ENCODE measurements around the gene APBA2.
A peak's percentile ranks its signal among the peaks of the same experiment; 100 is the strongest.
"Not testable (repeated sequence)": the region's sequence is repeated elsewhere in the genome, so short reads cannot be mapped to it uniquely, and the experiment has no call there.

Gene APBA2

GRCh38 chr15:29035336-29036285 lies 149.8 kb downstream of the APBA2 start:
- DNase-seq (ENCODE audit: low spot score) = no peak

- no peak for DNase-seq (ENCODE audit: low spot score)
Measured at GRCh38 chr15:29037997-29038705, 152.4 kb downstream of the APBA2 start.

GRCh38 chr15:29039466-29040369 lies 153.9 kb downstream of the APBA2 start:
- no peak for DNase-seq (ENCODE audit: low spot score)

DNA sequence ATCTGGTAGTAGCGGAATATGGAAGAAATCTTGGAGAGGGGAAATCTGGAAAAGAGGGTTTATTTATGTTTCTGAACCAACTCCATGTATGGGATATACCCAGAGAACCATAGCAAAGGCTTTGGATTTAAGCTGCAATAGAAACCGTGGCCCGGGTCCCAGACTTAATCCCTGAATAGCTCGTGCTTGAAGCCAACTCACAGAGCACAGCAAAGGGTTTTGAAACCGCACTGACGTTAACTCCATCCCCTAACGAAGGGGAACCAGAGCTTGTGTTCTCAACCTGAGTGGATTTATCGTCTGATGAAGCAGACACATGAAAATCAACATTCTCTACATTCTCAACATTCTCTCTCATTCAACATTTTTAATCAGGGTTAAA lies 154.6 kb downstream of the APBA2 start:
- DNase-seq (ENCODE audit: low spot score) = no peak

- DNase-seq (ENCODE audit: low spot score) = peak; percentile 42
Measured at GRCh38 chr15:29043736-29044502, 158.1 kb downstream of the APBA2 start.

- no peak for DNase-seq (ENCODE audit: low spot score)
Measured at GRCh38 chr15:29044503-29044901, 158.7 kb downstream of the APBA2 start.

DNA sequence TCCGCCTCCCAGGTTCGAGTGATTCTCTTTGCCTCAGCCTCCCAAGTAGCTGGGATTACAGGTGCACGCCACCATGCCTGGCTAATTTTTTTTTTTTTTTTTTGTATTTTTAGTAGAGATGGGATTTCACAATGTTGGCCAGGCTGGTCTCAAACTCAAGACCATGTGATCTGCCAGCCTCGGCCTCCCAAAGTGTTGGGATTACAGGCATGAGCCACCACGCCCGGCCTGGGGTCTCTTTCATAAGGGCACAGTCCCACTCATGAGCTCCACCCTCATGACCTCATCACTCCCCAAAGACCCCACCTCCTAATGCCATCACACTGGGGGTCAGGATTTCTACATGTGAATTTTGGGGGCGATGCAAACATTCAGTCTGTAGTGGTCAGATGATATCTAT lies 159.4 kb downstream of the APBA2 start:
- not testable (repeated sequence) for DNase-seq (ENCODE audit: low spot score)

- DNase-seq (ENCODE audit: low spot score) = peak; percentile 78
Measured at GRCh38 chr15:29045717-29046116, 159.9 kb downstream of the APBA2 start.

GRCh38 chr15:29046281-29046810 lies 160.6 kb downstream of the APBA2 start:
- no peak for DNase-seq (ENCODE audit: low spot score)

- DNase-seq (ENCODE audit: low spot score) = no peak
Measured at GRCh38 chr15:29046977-29047376, 161.2 kb downstream of the APBA2 start.

DNA sequence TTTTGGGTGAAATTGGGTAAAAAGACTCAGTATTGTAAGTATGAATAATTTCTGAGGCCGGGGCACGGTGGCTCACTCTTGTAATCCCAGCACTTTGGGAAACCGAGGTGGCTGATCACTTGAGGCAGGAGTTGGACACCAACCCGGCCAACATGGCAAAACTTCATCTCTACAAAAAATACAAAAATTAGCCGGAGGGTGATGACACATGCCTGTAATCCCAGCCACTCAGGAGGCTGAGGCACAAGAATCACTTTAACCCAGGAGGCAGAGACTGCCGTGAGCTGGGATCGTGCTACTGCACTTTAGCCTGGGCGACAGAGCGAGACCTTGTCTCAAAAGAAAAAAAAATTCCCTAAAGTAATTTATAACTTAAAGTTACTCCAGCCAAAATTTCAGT lies 162.2 kb downstream of the APBA2 start:
- no peak for DNase-seq (ENCODE audit: low spot score)

GRCh38 chr15:29050870-29051269 lies 165.1 kb downstream of the APBA2 start:
- DNase-seq (ENCODE audit: low spot score) = peak; percentile 57

DNA sequence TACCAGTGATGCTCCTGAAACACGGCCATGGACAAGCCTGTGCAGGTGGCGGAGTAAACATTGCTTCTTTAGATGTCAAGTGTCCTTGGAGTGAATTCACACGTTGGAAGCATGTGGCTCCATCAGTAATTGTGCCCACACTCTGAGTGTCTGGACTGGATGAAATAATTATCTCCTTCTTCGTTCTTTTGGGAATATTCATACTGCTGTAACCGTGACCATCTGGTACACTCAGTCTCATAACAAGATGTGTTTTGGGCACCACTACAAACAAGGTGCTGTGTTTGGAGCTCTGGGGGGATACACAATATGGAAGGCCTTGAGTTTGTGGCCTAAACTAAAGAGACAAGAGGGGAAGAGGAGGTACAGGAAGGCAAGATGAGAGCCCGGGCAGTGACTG lies 165.6 kb downstream of the APBA2 start:
- DNase-seq (ENCODE audit: low spot score) = no peak

DNA sequence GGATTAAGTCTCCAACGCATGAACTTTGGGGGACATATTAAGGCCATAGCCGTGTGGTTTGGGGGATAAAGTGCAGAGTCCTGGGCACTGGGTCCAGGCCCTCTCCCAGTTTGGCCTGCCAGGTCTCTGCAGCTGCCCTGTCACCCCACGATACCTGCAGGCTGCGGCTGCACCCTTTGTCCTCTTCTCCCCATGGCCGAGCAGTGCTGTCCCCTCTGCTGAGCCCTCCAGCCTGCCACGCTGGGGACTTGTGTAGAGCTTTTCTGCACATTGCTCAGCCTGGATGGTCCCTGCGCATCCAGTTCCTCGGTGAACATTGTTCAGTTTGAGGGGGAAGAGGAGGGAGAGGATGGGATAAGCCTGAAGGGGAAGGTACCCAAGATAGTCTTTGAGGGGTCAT lies 167.2 kb downstream of the APBA2 start:
- no peak for DNase-seq (ENCODE audit: low spot score)

DNA sequence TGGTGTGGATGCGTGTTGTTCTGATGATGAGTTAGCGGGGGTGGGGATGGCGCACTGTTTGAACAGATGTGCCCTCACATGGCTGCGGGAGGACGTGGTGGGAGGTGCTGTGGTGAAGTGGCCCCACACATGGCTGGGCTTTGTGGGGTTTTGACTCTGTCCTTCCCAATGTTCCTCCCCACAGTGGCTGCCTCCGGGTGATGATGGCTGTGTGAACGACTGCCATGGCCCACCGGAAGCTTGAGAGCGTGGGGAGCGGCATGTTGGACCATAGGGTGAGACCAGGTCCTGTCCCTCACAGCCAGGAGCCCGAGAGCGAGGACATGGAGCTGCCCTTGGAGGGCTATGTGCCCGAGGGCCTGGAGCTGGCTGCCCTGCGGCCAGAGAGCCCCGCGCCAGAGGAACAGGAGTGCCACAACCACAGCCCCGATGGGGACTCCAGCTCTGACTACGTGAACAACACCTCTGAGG lies 167.9 kb downstream of the APBA2 start:
- no peak for DNase-seq (ENCODE audit: low spot score)

DNA sequence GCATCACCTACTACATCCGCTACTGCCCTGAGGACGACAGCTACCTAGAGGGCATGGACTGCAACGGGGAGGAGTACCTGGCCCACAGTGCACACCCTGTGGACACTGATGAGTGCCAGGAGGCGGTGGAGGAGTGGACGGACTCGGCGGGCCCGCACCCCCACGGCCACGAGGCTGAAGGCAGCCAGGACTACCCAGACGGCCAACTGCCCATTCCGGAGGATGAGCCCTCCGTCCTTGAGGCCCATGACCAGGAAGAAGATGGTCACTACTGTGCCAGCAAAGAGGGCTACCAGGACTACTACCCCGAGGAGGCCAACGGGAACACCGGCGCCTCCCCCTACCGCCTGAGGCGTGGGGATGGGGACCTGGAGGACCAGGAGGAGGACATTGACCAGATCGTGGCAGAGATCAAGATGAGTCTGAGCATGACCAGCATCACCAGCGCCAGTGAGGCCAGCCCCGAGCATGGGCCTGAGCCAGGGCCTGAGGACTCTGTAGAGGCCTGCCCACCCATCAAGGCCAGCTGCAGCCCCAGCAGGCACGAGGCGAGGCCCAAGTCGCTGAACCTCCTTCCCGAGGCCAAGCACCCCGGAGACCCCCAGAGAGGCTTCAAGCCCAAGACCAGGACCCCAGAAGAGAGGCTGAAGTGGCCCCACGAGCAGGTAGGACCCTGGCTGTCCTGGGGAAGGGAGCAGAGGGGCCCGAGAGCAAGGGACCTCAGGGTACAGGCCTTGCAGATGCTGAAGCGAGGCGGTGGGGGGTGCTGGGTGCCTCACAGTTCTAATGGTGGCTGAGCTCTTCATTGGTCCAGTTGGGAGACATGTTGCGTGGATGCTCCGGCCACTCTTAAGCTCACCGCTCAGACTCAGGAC lies 168.6 kb downstream of the APBA2 start:
- DNase-seq (ENCODE audit: low spot score) = no peak

DNA sequence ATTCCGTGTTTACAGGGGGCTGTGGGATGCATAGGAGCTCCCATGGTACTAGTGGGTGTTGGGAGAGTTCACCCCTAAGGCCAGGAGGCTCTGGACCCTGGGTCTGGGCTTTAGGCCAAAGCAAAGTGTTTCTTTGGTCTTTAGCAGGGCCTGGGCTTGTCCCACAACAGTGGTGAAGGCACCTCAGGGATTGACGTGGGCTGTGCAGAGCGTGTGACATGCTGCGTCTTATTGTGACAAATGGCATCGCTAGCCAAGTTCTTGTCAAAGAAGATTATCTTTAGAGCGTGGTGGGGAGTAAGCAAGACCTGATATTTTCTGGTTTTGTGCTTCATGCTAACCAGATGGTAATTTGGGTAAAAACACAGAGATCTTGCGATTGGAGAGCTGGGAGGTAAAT lies 170.1 kb downstream of the APBA2 start:
- no peak for DNase-seq (ENCODE audit: low spot score)

DNA sequence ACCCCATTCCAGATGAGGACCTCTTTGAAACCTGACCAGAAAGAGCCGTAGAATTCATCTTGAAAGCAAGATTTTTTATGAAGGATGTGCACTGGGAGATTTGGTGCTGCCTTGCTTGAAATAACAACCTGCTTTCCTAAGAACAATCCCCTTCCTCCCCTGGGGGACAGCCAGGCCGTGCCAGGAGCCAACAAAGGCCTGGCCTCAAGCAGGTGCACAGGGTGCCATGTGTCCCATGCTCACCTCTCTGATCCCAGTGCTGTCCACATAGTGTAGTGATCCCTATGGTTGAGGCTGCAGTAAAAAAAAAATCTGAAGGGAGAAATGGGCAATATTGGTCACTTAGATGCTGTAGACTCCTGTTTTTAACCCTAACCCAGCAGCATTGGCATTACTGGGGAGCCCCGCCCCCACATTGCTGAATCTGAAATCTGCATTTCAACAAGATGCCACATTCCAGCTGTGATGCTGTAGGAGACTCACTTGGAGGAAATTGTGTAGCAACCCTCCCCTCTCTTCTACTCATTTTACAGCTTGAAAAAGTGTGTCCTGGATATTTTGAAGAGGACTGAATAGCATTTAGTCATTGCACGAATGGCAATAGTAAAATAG lies 171.2 kb downstream of the APBA2 start:
- DNase-seq (ENCODE audit: low spot score) = no peak

- no peak for DNase-seq (ENCODE audit: low spot score)
Measured at GRCh38 chr15:29057856-29058255, 172.1 kb downstream of the APBA2 start.

All from AG08396 (cell line).